WERI-Rb-1 (cell line): ENCODE results near the gene CCER1.
A peak's percentile ranks its signal among the peaks of the same experiment; 100 is the strongest.

Source experiments
- DNase-seq: peaks from one replicate; pipeline ENCODE4 v3.0.0-alpha.2; 2020
- H3K27ac ChIP-seq: fragments of 250-450 bp; sonication (Bioruptor Pico); 2 replicates; pipeline ENCODE4 v1.5.1; 2020; ENCODE audit warnings: mild to moderate bottlenecking, moderate library complexity
- H3K27me3 ChIP-seq: fragments of 250-450 bp; sonication (Bioruptor Pico); 2 replicates; pipeline ENCODE4 v1.5.1; 2021; ENCODE audit warnings: mild to moderate bottlenecking, low read depth, moderate library complexity; ENCODE audit not compliant: insufficient read depth, severe bottlenecking
- H3K36me3 ChIP-seq: fragments of 250-450 bp; sonication (Bioruptor Pico); 2 replicates; pipeline ENCODE4 v1.5.1; 2020; ENCODE audit warnings: mild to moderate bottlenecking, moderate library complexity
- H3K4me3 ChIP-seq: 2 replicates; pipeline ENCODE4 v1.5.1; 2011; ENCODE audit warnings: low read depth, mild to moderate bottlenecking, control low read depth, low read length
- H3K9me3 ChIP-seq: fragments of 250-450 bp; sonication (Bioruptor Pico); 2 replicates; pipeline ENCODE4 v1.5.1; 2021; ENCODE audit warnings: mild to moderate bottlenecking, moderate library complexity; ENCODE audit not compliant: severe bottlenecking
- CTCF ChIP-seq: IDR thresholded peaks from 2 replicates; pipeline ENCODE4 v1.5.1; 2011; ENCODE audit warnings: low read depth, mild to moderate bottlenecking, control low read depth, inconsistent platforms, low read length

CCER1 gene

DNA sequence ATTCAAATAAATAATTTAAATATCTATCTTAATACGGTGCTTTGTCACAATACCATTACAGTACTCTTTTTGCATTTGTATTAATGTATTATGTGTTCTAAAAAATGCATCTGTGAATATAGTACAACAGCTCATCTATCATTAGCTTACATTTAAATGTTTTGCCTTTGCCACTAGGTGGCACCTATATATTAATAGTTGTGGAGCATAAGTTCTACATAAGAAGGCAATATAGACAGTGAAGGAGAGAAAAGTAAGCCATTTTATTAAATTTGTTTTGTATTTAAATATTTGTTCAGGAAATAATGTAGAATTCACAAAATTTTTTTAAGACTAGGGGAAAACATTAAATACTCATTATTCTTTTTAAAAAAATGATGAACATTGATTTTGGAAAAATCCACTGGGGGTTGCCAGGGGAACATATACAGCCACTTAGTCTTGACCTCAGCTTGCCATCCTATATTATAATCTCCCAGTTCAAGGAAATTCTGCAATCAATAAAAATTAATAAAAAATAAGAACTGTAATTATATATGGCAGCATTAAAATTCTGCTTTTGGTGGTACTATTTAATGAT, 9.8 kb downstream of the CCER1 start:
- H3K27me3 ChIP-seq = no peaks in the 10 kb centered on the region
- H3K27ac ChIP-seq = no peak overlapping the region
- H3K4me3 ChIP-seq = no peak overlapping the region
- no peak for TF ChIP-seq CTCF
- no peak for DNase-seq
- no peaks in the 10 kb centered on the region for H3K9me3 ChIP-seq
- no peaks in the 10 kb centered on the region for H3K36me3 ChIP-seq

- TF ChIP-seq CTCF = no peak
- Histone ChIP-seq H3K27ac (no peak overlapping the region), H3K36me3 (no peaks in the 10 kb centered on the region), H3K4me3 (no peak overlapping the region), H3K27me3 (no peaks in the 10 kb centered on the region), H3K9me3 (no peaks in the 10 kb centered on the region)
- no peak for DNase-seq
Measured at GRCh38 chr12:90943255-90943654, 11.7 kb downstream of the CCER1 start.

- H3K27me3 ChIP-seq = no peaks in the 10 kb centered on the region
- no peak for DNase-seq
- no peak overlapping the region for H3K4me3 ChIP-seq
- no peaks in the 10 kb centered on the region for H3K36me3 ChIP-seq
- peak; percentile 25; the same call in 1 of the 2 replicates for TF ChIP-seq CTCF
- no peak overlapping the region for H3K27ac ChIP-seq
- peaks cover 4% of the 10 kb centered on the region for H3K9me3 ChIP-seq
Measured at GRCh38 chr12:90940872-90941499, 14.0 kb downstream of the CCER1 start.

GRCh38 chr12:90939382-90939781, 15.6 kb downstream of the CCER1 start:
- no peak for TF ChIP-seq CTCF
- no peaks in the 10 kb centered on the region for H3K36me3 ChIP-seq
- peaks cover 9% of the 10 kb centered on the region for H3K9me3 ChIP-seq
- no peak overlapping the region for H3K4me3 ChIP-seq
- no peak for DNase-seq
- H3K27ac ChIP-seq = no peak overlapping the region
- H3K27me3 ChIP-seq = no peaks in the 10 kb centered on the region

- H3K27ac ChIP-seq = no peak overlapping the region
- no peaks in the 10 kb centered on the region for H3K36me3 ChIP-seq
- no peaks in the 10 kb centered on the region for H3K27me3 ChIP-seq
- TF ChIP-seq CTCF = no peak
- H3K9me3 ChIP-seq = peaks cover 9% of the 10 kb centered on the region
- H3K4me3 ChIP-seq = no peak overlapping the region
- no peak for DNase-seq
Measured at GRCh38 chr12:90938451-90938850, 16.5 kb downstream of the CCER1 start.

DNA sequence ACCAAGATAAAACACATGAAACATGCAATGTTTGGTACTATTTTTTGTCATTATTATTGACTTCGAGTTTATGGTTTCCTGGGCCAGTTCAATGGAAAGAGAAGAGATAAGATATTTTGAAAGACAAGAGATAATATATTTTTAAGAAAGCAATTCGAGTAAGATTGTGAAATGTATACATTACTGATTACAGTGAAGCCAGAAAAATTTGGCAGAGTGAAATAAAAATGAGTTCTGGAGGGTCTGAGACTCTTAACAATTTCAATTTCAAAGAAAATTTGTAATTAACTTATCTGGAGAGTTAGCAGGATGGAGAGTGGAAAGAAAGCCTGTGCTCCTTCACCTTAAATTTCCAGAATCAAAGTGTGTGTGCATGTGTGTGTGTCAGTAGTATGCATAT, 17.3 kb downstream of the CCER1 start:
- H3K27me3 ChIP-seq = no peaks in the 10 kb centered on the region
- no peaks in the 10 kb centered on the region for H3K36me3 ChIP-seq
- DNase-seq = no peak
- H3K4me3 ChIP-seq = no peak overlapping the region
- peaks cover 9% of the 10 kb centered on the region for H3K9me3 ChIP-seq
- TF ChIP-seq CTCF = no peak
- no peak overlapping the region for H3K27ac ChIP-seq
